ENCODE results near the gene ASB10. TPM values are rescaled to one million over a fixed set of nuclear protein-coding genes. Genes with fewer than 3 reads are reported as not detected.

ASB10 gene
- total RNA-seq, 1 donor from 2014 or later = not detected

DNA sequence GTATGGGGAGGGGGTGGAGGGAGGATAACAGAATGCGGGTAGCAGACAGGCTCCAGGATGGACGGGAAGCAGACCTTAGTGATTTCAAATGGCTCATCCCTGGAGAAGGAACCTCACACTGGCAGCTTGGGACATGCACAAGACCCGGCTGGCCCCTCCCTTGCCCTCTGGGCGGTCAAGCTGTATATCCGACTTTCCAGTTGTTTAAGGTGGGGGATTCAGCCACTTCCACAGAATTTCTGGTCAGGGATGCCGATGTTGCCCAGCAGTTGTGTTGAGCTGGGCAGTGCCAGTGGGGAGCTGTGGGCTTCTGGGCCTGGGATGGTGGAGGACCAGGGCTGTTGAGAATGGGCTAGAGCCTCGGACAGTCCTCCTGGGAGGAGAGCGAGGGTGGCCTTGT, 58.3 kb downstream of the ASB10 start:
- H3K36me3 ChIP-seq (ENCODE audit: control insufficient read depth, insufficient read depth, low read length) = peaks cover 3% of the 10 kb centered on the region

DNA sequence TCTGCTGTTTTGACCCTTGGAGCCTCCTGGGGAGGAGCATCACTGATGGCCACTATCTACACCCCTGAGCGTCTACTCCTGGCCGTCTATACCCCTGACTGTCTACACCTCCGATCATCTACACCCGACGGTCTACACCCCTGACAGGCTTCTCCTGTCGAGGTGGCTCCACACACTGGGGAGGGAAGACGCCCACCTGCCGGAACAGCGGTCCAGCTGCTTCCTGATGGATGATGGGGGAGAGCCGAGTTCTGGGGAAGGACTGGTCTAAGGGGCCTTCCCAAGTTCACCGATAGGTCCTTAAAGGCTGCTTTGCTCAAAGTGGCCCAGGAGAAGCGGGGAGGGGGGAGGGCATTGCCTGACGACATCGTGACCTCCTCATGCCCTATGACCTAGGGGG, 58.9 kb downstream of the ASB10 start:
- no peak for DNase-seq (ENCODE audit: low read depth)
- TF ChIP-seq CTCF (IDR thresholded peaks at IDR 0.05; ENCODE audit: insufficient read depth, low read length, poor library complexity, severe bottlenecking) = no peak
- H3K36me3 ChIP-seq (ENCODE audit: control insufficient read depth, insufficient read depth, low read length) = peaks cover 3% of the 10 kb centered on the region
- H3K4me3 ChIP-seq (ENCODE audit: low read depth, low read length) = no peak overlapping the region
- no peaks in the 10 kb centered on the region for H3K27me3 ChIP-seq (ENCODE audit: control insufficient read depth, insufficient read depth, low read length)

More for the DNA sequence above, 58.3 kb downstream of the ASB10 start:
- no peak for DNase-seq (ENCODE audit: low read depth)
- no peak overlapping the region for H3K4me3 ChIP-seq (ENCODE audit: low read depth, low read length)
- no peak for TF ChIP-seq CTCF (IDR thresholded peaks at IDR 0.05; ENCODE audit: insufficient read depth, low read length, poor library complexity, severe bottlenecking)
- no peaks in the 10 kb centered on the region for H3K27me3 ChIP-seq (ENCODE audit: control insufficient read depth, insufficient read depth, low read length)

GRCh38 chr7:151126491-151127137, 60.4 kb downstream of the ASB10 start:
- Histone ChIP-seq H3K4me3 (ENCODE audit: low read depth, low read length) (no peak overlapping the region), H3K27me3 (ENCODE audit: control insufficient read depth, insufficient read depth, low read length) (no peaks in the 10 kb centered on the region), H3K36me3 (ENCODE audit: control insufficient read depth, insufficient read depth, low read length) (peaks cover 3% of the 10 kb centered on the region)
- no peak for DNase-seq (ENCODE audit: low read depth)
- TF ChIP-seq CTCF (IDR thresholded peaks at IDR 0.05; ENCODE audit: insufficient read depth, low read length, poor library complexity, severe bottlenecking) = no peak

- H3K36me3 ChIP-seq (ENCODE audit: control insufficient read depth, insufficient read depth, low read length) = peaks cover 4% of the 10 kb centered on the region
- peak overlapping the region; percentile 16 for H3K4me3 ChIP-seq (ENCODE audit: low read depth, low read length)
- no peak for TF ChIP-seq CTCF (IDR thresholded peaks at IDR 0.05; ENCODE audit: insufficient read depth, low read length, poor library complexity, severe bottlenecking)
- no peaks in the 10 kb centered on the region for H3K27me3 ChIP-seq (ENCODE audit: control insufficient read depth, insufficient read depth, low read length)
- no peak for DNase-seq (ENCODE audit: low read depth)
These were observed 61.1 kb downstream of the ASB10 start for GRCh38 chr7:151125846-151126481.

Other genes with a start within 250 kb of the ASB10 start
- 2.1 and 4.1 TPM in 2 replicates for gene KCNH2, start 208.9 kb downstream of the ASB10 start, total RNA-seq
- gene NOS3, start 196.2 kb downstream of the ASB10 start, total RNA-seq = 1.0 and 3.1 TPM in 2 replicates
- gene ATG9B, start 162.8 kb downstream of the ASB10 start, total RNA-seq = 0.55 and 2.1 TPM in 2 replicates
- gene ABCB8, start 158.8 kb downstream of the ASB10 start, total RNA-seq = 36.8 and 37.1 TPM in 2 replicates
- 0.04 and 0.41 TPM in 2 replicates for gene ASIC3, start 138.7 kb downstream of the ASB10 start, total RNA-seq
- gene CDK5, start 129.4 kb downstream of the ASB10 start, total RNA-seq = 21.5 and 27.0 TPM in 2 replicates
- gene SLC4A2, start 127.7 kb downstream of the ASB10 start, total RNA-seq = 166 and 201 TPM in 2 replicates
- 70.9 and 71.7 TPM in 2 replicates for gene FASTK, start 106.4 kb downstream of the ASB10 start, total RNA-seq
- gene TMUB1, start 103.8 kb downstream of the ASB10 start, total RNA-seq = 46.3 and 66.0 TPM in 2 replicates
- gene AGAP3, start 100.8 kb downstream of the ASB10 start, total RNA-seq = 77.4 and 92.8 TPM in 2 replicates
- not detected in 2 replicates for gene GBX1, start 19.6 kb downstream of the ASB10 start, total RNA-seq
- gene H2BK1, start 23.2 kb upstream of the ASB10 start, total RNA-seq = not detected in 2 replicates
- 75.4 and 78.9 TPM in 2 replicates for gene ABCF2, start 40.0 kb upstream of the ASB10 start, total RNA-seq
- 60.0 and 83.9 TPM in 2 replicates for gene CHPF2, start 45.2 kb upstream of the ASB10 start, total RNA-seq
- 12.6 and 28.7 TPM in 2 replicates for gene SMARCD3, start 61.4 kb upstream of the ASB10 start, total RNA-seq
- 48.5 and 60.2 TPM in 2 replicates for gene NUB1, start 154.6 kb upstream of the ASB10 start, total RNA-seq
- 19.6 and 22.7 TPM in 2 replicates for gene WDR86, start 222.8 kb upstream of the ASB10 start, total RNA-seq